ENCODE results near the gene ACOXL.
A peak's percentile ranks its signal among the peaks of the same experiment; 100 is the strongest.

ACOXL gene

DNA sequence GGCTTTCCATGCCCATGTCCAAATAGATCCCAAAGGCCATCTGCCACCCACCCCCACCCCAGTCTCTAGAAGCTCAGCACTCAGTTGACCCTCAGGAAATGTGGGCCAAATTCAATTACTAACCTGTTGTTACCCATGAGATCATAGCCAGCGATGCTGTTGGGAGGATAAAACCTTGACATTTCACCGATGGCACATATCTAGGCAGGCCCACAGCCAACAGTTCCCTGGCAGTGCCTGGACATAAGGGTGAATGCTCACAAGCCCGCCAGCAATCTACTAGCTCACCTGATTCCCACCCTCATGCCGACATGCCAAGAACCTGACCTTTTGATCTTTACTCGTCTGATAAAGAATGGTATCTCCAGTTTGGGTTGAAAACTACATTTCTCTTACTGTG, 11.8 kb upstream of the ACOXL start:
- no peak for DNase-seq

DNA sequence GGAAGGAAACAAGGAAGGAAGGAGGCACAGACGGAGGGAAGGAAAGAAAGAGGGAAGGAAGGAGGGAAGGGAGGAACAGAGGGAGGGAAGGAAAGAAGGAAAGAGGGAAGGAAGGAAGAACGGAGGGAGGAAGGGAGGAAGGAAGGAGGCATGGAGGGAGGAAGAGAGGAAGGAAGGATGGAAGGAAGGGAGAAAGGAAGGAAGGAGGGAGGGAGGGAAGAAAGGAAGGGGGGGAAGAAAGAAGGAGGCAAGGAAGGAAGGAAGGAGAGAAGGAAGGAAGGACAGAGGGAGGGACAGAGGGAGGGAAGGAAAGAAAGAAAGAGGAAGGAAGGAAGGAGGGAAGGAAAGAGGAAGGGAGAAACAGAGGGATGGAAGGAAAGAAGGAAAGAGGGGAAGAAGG, 7.6 kb upstream of the ACOXL start:
- no peak for DNase-seq

DNA sequence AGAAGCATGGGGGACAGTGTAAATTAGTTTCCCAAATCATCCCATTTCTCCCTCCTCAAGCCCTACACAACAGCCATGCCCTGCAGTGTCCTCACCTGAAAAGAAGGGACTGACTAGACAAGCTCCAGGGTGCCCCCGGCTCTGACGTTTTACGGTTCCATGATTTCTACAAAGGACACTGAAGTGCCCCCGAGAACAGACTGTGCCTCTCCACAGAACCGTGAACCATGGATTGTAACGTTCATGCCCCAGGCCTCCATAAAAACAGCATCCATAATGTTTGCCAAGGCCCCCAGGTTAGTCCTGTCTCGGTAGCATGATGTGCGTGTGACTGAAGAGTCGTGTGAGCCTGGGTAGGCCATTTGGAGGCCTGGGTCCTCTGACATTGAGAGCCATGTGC, 7.0 kb upstream of the ACOXL start:
- DNase-seq, result no peak

DNA sequence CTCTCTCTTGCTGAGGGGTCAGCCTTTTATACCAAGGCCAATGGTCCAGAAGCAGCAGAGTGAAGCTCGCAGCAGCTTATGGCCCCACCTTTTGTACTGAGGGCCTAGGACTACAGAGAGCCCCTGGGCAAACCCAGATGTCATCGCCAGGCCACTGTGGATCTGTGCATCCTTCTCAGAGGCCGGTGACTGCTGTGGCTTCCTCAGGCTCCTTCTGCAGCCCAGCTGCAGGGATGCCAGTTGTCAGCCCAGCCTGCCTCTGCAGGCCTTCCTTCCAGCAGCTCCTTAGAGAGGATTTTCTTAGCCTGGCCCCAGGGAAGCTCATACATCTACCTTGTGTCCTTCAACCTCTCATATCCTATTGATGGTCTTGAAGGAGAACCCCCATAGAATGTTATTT, 6.5 kb upstream of the ACOXL start:
- no peak for DNase-seq

DNA sequence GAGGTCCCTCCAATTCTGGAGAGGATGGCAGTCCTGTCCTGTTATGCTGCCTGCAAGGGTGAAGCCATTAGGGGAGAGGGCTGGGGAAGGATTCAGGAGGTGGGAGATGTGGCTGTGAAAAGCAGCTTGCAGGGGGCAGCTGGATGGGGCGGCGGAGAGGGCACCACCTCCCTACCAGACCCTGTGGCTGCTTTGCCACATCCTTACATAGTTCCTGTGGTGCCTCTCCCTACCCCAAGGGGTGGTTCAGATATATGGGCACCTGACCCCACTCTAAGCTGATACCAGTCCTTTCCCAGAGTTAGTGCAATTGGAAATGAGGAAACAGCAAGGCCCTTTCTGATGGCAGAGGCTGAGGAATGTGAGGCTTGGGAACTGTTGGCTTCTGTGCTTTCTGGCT, 6.1 kb upstream of the ACOXL start:
- no peak for DNase-seq

DNA sequence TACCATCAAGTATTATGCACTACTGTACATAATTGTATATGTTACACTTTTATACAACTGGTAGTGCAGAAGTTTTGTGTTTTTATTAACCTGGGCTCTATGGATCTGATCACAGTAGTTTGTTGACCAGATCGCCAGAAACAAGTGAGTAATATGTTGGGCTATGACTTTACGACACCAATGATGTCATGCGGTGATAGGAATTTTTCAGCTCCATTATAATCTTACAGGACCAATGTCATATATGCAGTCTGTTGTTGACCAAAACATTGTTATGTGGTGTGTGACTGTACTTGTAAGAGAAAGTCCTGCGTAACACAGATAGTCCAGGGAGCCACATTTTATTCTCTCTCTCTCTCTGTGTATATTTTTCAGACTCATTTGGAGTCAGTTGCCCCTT, 4.5 kb upstream of the ACOXL start:
- DNase-seq, result no peak

DNA sequence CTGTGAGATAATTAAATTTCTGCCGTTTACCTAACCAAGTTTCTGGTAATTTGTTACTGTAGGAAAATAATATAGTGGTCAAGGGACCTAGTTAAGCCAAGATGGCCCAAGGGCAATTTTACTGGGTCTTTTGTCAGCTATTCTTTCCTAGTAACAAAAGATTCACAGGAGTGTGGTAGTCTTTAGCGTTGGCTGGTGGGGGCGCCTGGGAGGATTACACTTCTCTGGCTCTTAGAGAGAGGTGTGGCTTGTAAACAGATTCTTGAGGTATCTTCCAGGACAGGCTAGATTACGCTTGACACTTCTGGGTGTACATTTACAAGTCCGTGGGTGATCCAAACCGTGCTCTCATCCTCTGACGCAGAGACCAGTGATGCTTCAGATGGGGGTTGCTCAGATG, 3.3 kb upstream of the ACOXL start:
- no peak for DNase-seq

DNA sequence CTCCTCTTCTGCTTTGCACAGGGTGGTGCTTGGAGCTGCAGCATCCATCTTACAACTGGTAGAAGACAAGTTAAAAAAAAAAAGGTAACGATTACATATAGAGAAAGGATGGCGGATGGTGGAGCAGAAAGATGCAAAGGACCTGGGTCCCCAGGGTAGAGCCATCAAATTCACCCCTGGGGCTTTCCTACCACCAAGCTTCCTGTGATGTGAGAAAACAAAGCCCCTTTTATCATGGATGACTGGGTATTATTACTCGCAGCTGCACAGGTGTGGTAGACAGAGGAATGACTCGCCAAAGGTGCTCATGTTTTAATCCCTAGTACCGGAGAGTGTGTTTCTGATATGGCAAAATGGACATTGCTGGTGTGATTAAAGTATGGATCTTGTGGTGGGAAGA, 1.3 kb upstream of the ACOXL start:
- DNase-seq, result peak; percentile 3

DNA sequence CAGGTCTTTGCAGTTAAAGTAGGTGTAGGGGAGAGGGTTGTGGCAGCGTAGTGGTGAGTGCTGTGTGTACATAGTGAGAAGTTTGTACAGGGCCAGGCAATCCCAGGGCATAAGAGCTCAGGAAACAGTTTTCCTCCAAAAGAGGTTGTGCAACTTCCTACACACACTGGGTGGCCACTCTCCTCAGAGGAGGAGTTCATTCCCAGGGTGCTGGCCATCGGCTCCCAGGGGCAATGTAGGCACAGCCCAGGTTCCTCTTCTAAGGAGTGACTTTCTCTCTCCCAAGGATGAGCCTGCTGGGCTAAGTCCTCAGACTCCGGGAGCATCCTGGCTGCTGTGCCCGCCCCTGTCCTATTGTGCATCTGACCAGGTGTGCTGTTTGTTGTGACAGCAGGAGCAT, 3.0 kb downstream of the ACOXL start:
- no peak for DNase-seq

DNA sequence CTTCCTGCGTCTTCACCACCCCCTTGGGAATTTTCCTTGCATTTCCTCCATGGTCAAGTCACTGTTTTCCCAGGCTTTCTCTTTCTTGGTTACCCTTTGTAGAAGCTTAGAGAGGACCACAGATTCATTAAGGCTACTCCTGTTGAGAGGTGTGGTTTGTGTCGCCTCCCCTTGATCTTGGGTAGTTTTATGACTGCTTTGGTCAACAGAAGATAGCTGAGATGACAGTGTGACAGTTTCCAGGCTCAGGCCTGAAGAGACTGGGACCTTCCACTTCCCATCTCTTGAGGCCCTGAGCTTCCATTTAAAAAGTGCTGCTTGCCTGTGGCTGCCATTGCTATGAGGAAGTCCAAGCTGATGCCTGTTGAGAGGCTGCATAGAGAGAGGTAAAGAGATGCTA, 5.4 kb downstream of the ACOXL start:
- DNase-seq, result no peak

DNA sequence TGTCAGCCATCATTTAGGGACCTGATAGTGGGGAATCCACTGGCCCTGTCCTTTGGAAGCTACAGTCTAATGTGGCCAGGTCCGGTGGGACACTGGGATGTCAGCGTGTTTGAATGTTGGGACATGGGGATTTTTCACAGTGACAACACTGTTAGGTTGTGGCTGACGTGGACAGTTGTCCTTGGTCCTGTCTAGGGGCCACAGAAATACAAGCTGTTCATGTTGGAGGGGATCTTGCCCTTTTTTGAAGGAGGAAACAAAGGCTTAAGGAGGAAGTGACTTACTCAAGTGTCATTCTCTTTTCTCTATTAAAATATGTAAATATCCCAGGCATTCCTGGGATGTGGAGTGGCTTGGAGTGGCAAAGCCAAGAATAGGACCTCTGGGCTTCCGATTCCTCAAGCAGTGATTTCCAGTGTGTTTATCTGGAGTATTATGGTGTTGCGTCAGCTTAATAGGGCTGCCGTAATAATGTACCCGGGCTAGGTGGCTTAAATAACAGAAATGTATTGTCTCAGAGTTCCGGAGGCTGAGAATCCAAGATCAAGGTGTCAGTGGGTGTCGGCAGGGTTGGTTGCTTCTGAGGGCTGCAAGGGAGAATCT, 8.5 kb downstream of the ACOXL start:
- DNase-seq, result no peak

DNA sequence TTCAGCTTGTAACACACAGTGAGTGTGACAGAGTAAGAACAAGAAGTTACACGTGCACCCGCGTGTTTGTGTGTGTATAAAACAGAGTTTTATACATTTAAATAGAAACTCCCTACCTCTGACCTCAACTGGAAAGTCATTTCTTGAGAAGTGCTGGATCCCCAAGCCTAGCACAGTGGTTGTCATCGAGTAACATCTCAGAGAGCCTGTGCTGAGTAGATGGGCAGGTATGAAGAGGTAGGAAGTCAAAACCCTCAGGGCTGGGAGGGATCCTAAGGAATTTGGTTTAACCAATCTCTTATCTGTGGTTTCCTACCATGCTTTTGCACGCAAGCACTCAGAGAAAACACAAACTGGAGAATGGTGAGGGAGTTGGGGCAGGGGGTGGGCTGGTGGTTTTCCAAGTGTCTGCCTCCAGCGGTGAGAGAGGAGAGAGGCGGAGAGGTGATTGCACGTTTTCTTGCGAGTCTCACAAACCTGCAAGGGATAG, 9.2 kb downstream of the ACOXL start:
- DNase-seq, result peak; percentile 61

DNA sequence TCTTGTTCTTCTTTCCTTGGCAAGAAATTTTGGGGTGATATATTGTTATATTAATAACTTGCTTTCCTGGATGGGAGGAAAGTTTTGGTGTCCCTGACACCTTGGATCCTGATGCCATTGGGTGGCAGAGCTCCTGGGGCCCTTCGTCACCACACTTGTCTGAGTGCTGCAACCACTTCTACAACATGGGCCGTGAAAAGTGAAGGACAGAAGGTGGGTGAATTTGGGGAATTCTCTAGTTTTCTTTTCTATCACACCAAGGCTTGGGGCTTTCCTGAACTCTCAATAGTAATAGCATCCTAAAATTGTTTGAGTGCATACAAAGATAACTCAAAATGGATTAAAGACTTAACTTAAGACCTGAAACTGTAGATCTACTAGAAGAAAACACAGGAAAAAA, 10.0 kb downstream of the ACOXL start:
- no peak for DNase-seq

DNA sequence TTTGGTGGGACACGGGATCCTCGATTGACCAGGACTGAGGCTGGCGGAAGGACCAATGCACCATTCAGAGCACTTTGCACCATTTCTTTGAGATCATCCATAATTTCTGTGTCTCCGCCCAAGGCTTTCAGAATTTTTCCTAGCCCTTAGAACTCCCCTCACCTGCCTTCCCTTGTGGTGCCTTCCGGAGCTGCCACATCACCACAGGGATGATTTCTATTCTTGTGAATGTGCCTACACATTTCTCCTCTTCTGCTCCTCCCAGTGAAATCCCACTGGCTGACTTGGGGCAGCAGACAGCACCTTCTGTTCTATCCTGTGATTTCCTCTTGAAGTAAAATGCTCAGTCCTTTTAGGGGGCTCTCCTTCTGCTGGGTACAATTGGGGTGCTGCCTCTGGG, 11.2 kb downstream of the ACOXL start:
- DNase-seq, result no peak

DNA sequence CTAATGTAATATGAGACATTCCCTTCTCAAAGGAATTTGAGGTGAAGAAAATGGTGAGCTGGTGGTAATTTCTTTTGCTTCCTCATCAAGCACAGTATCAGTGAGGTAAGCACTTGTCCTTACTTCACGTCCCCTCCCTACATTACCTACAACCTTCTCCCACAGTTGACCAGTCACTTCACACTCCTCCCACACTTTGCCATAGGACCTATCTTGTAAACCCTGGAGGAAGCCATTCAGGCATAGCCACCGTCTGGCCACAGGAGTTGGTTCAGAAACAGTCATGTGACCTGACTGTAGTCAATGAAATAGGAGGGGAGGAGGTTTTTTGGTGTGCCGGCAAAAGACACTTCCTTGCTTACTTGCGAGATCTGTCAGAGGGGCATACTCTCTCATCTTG, 12.1 kb downstream of the ACOXL start:
- no peak for DNase-seq

DNA sequence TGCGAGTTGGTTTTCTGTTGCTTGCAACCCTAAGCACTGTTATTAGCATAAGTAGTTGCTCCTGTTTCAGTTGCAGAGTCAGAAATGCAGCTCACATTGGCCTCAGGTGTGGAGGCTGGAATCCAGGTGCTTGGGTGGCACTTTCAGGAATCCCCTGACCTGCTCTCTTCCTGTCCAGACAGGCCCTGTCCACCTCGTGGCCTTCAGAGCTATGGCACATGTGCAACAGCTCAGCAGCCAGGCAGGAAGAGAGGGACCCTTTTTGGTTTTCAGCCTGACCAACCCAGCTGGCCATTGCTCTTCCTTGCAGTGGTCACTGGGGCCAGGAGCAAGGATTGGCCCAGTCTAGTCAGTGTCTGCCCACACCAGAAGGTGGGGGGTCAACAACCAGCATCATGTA, 12.7 kb downstream of the ACOXL start:
- no peak for DNase-seq

DNA sequence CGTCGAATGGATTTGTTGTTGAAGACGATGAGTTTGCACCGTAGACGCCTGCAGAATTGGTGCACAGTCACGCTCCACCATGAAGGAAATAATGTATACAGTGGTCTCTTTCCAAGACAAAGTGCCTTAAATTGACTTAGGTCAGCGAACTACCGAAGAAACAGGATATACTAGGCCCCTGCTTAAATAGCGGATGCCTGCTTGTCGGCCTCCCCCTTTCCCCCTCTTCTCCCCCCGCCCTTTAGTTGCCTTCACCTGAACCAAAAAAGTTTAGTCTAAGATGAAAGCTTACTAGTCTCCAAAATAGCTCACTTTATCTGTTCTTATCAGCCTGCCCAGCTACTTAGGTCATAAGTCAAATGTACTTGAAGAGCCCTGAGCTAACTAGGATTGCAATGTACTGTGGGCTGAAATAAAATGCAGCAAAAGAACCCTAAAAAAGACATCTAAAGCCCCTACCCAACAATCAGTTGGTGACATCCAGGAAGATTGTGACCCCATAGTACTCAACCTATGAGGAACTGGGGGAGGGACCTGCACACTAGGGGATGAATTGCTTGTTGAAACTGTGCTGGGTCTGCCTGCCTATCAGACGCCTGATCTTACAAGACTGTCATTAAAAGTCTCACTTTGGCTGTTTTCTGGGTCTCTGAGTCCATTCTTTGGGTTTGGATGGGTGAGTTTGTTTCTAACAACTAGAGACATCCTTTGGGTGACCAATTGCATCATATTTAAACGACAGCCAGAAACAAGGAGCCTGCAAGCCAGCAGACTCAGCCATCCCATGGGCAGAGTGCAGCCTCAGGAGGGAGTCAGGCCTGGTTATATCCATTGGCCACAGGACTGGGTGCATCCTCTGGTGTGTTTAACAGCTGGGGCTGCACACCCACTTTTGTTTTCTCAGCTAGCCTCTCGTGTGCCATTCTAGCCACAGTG, 14.5 kb downstream of the ACOXL start:
- no peak for DNase-seq

DNA sequence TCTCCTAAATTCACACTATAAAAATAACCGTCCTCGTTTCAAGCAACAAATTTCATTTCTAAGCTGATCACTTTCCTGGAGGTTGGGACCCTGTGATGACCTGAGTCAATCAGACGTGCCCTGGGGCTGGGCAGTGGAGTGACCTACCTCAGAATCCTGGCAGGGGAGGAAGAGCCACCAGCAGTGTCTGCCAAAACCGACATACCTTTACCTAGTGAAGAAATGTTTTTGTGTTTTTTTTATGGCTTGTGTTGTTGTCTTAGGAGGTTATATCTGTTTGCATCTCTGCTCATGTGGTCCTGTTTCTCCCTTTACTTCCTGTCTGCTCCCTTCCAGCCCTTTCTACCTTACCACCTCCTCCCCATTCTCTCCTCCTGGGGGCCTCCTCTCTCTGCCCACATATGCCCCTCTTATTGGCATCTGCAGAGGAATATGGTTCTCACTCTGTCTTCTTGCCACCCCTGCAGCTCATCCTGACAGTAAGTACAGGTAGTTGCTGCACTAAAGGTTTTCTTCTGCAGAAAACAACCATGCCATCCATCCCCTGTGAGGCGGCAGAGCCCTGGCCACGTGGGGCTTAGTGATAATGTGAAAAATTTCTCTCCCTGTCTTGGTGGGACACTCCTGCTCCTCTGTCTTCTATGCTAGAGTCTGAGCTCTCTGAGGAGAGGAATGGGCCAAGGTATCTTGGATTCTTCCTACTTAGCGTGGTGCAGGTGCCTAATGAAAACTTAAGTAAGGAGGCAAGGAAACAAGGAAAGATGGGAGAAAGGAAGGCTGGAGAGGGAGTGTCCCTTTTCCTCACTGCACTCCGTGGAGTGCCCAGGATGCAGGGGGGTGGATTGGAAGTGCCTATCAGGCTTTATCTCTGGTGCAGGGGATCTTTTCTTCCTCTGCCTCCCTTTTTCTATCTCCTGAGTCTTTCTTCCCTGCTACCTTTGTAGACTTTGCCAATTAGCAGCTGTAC, 15.4 kb downstream of the ACOXL start:
- DNase-seq, result no peak

DNA sequence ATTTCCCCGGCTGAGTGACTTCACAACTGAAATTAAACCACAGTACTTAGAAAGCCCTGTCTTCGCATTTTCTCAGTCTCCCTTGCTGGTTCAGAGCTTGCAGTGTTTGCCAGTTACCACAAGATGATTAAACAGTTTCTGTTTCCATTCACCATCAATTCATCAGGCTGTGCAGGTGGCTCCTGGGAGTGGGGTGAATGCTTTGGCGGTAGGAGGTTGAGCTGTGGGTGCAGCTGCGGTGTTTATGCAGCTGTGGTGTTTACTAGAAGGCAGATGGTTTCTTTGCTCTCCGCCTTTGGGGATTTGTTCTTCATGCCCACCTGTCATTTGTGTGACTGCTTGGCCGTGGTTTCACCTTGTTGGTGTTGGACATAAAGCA, 16.1 kb downstream of the ACOXL start:
- DNase-seq, result peak; percentile 57

DNA sequence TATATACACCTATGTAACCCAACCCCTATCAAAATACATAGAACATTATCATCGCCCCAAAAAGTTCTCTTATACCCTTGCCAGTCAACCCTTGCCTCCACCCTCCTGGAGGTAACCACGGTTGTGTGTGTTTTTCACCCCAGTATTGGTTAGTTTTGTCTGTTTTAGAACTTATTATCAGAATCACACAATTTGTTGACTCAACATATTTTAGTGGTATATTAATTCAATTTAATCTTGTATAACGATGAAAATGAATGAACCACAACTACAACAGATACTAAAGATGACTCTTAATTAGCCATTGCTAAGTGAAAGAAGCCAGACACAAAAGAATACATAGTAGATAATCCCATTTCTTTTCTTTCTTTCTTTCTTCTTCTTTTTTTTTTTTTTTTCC, 19.3 kb downstream of the ACOXL start:
- no peak for DNase-seq

DNA sequence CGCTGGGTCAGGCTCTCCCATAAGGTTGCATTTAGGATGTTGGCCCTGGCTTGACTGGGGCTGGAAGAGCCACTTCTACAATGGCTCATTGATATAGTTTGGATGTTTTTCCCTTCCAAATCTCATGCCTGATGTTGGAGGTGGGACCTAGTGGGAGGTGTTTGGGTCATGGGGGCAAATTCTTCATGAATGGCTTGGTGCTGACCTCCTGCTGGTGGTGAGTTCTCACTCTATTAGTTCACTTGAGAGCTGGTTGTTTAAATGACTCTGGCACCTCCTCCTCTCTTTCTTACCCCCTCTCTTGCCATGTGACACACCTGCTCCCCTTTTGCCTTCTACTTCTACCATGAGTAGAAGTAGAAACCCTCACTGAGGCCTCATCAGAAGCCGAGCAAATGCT, 20.5 kb downstream of the ACOXL start:
- no peak for DNase-seq

DNA sequence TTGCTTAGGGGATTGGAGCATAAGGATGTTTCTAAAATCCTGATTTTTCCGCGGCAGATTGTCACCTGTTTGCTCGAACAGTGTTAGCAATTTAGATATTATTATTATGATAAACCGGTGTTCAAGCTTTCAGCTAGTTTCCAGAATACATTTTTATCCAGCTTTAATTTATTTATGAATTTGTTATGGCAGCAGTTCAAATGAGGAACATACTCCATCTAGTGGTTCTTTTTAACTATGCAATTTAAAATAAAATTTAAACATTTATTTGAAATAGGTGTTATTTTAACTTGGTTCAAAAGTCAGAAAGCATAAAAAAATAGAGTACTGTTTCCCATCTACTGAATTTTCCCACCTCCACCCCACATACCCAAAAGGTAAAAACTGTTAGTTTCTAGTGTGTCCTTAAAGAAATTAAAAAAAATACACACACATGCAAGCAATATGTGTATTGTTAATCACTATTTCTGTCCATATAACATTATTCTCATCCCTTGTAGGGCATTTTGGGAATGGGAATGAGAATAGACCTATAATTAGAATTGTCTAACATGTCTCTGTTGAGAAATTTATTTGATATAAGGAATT, 23.2 kb downstream of the ACOXL start:
- DNase-seq, result peak; percentile 56

DNA sequence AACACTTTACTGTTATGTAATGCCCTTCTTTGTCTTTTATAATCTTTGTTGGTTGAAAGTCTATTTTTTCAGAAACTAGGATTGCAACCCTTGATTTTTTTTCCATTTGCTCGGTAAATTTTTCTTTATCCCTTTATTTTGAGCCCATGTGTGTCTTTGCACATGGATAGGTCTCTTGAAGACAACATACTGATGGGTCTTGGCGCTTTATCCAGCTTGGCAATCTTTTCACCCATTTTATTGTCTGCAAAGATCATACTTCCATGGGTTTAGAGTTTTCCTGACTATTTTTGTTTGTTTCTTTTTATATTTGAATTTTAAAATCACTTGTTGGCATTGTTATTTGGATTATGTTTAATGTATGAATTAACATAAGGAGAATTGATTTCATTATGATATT, 27.0 kb downstream of the ACOXL start:
- no peak for DNase-seq

Data from hematopoietic multipotent progenitor cell treated with erythropoietin and hydrocortisone succinate and interleukin-3 and kit ligand, for 4 days (in vitro differentiated cells).